ENCODE data around the gene GAA. TPM values are rescaled to one million over a fixed set of nuclear protein-coding genes. Genes with fewer than 3 reads are reported as not detected.
"Not testable (repeated sequence)": the region's sequence is repeated elsewhere in the genome, so short reads cannot be mapped to it uniquely, and the experiment has no call there.

Gene GAA
- total RNA-seq, 1 experiment from 2014 or later = 36.1 TPM

DNA sequence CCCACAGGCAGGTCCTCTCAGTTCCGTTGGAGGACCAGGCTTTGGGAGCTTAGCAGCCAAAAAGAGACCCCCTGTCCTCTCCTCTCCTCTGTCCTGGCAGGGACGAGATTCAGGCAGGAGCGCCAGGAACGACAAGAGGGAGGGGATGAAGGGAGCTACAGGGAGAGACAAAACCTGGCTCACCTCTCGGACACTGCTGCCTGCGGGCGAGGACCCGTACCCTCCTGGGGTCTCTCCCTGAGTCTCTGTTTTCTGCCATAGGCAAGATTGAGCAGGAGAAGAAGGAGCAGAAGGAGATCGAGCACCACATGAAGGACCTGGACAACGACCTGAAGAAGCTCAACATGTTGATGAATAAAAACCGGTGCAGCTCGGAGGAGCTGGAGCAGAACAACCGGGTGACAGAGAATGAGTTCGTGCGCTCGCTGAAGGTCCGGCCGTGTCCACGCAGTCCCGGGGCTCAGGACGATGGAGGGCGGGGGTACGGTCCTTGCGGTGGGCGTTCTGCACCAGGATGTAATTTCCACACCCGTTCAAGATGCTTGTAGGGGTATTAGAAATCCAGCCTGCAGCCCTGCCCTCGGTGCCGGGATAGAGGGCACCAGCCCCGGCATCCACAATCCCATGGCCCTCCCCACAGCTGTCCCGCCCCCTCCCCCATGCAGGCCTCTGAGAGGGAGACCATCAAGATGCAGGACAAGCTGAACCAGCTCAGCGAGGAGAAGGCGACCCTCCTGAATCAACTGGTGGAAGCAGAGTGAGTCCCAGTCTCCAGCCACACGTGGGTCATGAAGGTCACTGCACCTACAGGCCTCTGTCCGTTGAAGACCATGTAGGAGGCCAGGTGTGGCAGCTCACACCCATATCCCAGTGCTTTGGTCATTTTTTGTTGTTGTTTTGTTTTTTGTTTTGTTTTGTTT is 13.8 kb upstream of the GAA start:
- BruUV-seq (replicated peaks) = no TSS peak
- in situ Hi-C loops (cut with HindIII; ENCODE audit: low pct_unique_long_range_greater_than_20kb, low sequenced_read_pairs) (no loop called here), intact Hi-C loops (cut with micrococcal nuclease; ENCODE audit: unreplicated experiment) (no loop called here)
- no peaks in the 10 kb centered on the region for H3K36me3 ChIP-seq (ENCODE audit: control insufficient read depth, insufficient read depth, low read length)
- H3K4me3 ChIP-seq (ENCODE audit: low read depth in 2 of 2, low read length in 2 of 2) = no peak overlapping the region
- ChIA-PET CTCF (interaction anchor here (0.5 kb wide), 1 partner anchor 11 kb away, joined by 5 read pairs; no protein-coding TSS in a partner anchor), POLR2A (interaction anchor here (0.6 kb wide), 1 partner anchor 30 kb away, joined by 5 read pairs; no protein-coding TSS in a partner anchor)
- 0 out of 2 replicates have a peak, but pooled peaks cover 4% of the 10 kb centered on the region for H3K4me1 ChIP-seq (ENCODE audit: control insufficient read depth, insufficient read depth, low read length)
- H3K27ac ChIP-seq (ENCODE audit: low read length) = no peak overlapping the region
- ATAC-seq (no peak), DNase-seq (ENCODE audit: low read depth, low spot score) (no peak)
- TF ChIP-seq, protein P1, sequence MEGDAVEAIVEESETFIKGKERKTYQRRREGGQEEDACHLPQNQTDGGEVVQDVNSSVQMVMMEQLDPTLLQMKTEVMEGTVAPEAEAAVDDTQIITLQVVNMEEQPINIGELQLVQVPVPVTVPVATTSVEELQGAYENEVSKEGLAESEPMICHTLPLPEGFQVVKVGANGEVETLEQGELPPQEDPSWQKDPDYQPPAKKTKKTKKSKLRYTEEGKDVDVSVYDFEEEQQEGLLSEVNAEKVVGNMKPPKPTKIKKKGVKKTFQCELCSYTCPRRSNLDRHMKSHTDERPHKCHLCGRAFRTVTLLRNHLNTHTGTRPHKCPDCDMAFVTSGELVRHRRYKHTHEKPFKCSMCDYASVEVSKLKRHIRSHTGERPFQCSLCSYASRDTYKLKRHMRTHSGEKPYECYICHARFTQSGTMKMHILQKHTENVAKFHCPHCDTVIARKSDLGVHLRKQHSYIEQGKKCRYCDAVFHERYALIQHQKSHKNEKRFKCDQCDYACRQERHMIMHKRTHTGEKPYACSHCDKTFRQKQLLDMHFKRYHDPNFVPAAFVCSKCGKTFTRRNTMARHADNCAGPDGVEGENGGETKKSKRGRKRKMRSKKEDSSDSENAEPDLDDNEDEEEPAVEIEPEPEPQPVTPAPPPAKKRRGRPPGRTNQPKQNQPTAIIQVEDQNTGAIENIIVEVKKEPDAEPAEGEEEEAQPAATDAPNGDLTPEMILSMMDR (IDR thresholded peaks at IDR 0.05) = no peak
- TF ChIP-seq, protein P2, sequence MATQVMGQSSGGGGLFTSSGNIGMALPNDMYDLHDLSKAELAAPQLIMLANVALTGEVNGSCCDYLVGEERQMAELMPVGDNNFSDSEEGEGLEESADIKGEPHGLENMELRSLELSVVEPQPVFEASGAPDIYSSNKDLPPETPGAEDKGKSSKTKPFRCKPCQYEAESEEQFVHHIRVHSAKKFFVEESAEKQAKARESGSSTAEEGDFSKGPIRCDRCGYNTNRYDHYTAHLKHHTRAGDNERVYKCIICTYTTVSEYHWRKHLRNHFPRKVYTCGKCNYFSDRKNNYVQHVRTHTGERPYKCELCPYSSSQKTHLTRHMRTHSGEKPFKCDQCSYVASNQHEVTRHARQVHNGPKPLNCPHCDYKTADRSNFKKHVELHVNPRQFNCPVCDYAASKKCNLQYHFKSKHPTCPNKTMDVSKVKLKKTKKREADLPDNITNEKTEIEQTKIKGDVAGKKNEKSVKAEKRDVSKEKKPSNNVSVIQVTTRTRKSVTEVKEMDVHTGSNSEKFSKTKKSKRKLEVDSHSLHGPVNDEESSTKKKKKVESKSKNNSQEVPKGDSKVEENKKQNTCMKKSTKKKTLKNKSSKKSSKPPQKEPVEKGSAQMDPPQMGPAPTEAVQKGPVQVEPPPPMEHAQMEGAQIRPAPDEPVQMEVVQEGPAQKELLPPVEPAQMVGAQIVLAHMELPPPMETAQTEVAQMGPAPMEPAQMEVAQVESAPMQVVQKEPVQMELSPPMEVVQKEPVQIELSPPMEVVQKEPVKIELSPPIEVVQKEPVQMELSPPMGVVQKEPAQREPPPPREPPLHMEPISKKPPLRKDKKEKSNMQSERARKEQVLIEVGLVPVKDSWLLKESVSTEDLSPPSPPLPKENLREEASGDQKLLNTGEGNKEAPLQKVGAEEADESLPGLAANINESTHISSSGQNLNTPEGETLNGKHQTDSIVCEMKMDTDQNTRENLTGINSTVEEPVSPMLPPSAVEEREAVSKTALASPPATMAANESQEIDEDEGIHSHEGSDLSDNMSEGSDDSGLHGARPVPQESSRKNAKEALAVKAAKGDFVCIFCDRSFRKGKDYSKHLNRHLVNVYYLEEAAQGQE (IDR thresholded peaks at IDR 0.05; ENCODE audit: insufficient read depth in 1 of 2, low read depth in 2 of 2, low read length in 1 of 2) = no peak
- TF ChIP-seq SIN3A (IDR thresholded peaks at IDR 0.05; ENCODE audit: borderline replicate concordance, insufficient read depth, low read depth, low read length) (no peak), TCF7L2 (IDR thresholded peaks at IDR 0.05; ENCODE audit: low read depth, low read length) (no peak), POLR2AphosphoS5 (IDR thresholded peaks at IDR 0.05; ENCODE audit: low read depth, low read length) (no peak)
- H3K9me3 ChIP-seq (ENCODE audit: control insufficient read depth, insufficient read depth, low read depth, low read length) = no peaks in the 10 kb centered on the region
- no peaks in the 10 kb centered on the region for H3K27me3 ChIP-seq (ENCODE audit: control insufficient read depth, insufficient read depth, low read length)

DNA sequence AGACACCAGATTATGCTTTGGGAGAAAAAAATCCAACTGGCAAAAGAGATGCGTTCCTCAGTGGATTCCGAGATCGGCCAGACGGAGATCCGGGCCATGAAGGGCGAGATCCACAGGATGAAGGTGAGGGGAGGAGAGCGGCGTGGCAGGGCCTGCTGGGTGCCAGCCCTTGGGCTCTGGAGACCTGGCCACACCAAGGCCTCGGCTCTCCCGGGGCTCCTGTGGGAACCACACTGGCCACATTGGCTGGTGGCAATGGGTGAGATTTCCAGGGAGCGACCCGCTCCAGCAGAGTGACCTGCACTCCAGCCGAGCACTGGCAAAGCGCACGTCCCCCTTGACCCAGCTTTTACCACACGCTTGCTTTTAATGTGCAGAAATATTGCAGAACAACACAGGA is 11.6 kb upstream of the GAA start:
- no TSS peak for BruUV-seq (replicated peaks)
- Histone ChIP-seq H3K27me3 (ENCODE audit: control insufficient read depth, insufficient read depth, low read length) (no peaks in the 10 kb centered on the region), H3K4me3 (ENCODE audit: low read depth in 2 of 2, low read length in 2 of 2) (no peak overlapping the region), H3K36me3 (ENCODE audit: control insufficient read depth, insufficient read depth, low read length) (no peaks in the 10 kb centered on the region), H3K9me3 (ENCODE audit: control insufficient read depth, insufficient read depth, low read depth, low read length) (no peaks in the 10 kb centered on the region), H3K4me1 (ENCODE audit: control insufficient read depth, insufficient read depth, low read length) (no peaks in the 10 kb centered on the region), H3K27ac (ENCODE audit: low read length) (no peak overlapping the region)
- ATAC-seq (no peak), DNase-seq (ENCODE audit: low read depth, low spot score) (no peak)
- ChIA-PET POLR2A (no interaction called here), CTCF (interaction anchor here (1.3 kb wide), 1 partner anchor 12 kb away, joined by 3 read pairs; the partner anchor contains the start of gene GAA)
- intact Hi-C loops (cut with micrococcal nuclease; ENCODE audit: unreplicated experiment) (no loop called here), in situ Hi-C loops (cut with HindIII; ENCODE audit: low pct_unique_long_range_greater_than_20kb, low sequenced_read_pairs) (no loop called here)
- TF ChIP-seq, protein P1 (IDR thresholded peaks at IDR 0.05) = no peak
- TF ChIP-seq SIN3A (IDR thresholded peaks at IDR 0.05; ENCODE audit: borderline replicate concordance, insufficient read depth, low read depth, low read length) = no peak
- TF ChIP-seq POLR2AphosphoS5 (IDR thresholded peaks at IDR 0.05; ENCODE audit: low read depth, low read length) = no peak
- no peak for TF ChIP-seq TCF7L2 (IDR thresholded peaks at IDR 0.05; ENCODE audit: low read depth, low read length)
- TF ChIP-seq, protein P2 (IDR thresholded peaks at IDR 0.05; ENCODE audit: insufficient read depth in 1 of 2, low read depth in 2 of 2, low read length in 1 of 2) = no peak

DNA sequence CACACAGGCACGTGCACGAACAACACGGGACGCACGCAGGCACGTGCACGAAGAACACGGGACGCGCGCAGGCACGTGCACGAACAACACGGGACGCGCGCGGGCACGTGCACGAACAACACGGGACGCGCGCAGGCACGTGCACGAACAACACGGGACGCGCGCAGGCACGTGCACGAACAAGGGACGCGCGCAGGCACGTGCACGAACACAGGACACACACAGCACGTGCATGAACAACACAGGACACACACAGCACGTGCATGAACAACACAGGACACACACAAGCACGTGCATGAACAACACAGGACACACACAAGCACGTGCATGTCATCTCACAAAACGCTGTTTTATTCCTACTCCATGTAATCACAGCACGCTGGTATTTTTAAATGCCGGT is 11.2 kb upstream of the GAA start:
- CTCF ChIA-PET; ATAC-seq; intact Hi-C loops (cut with micrococcal nuclease; ENCODE audit: unreplicated experiment); H3K27me3 ChIP-seq (ENCODE audit: control insufficient read depth, insufficient read depth, low read length); in situ Hi-C loops (cut with HindIII; ENCODE audit: low pct_unique_long_range_greater_than_20kb, low sequenced_read_pairs); H3K9me3 ChIP-seq (ENCODE audit: control insufficient read depth, insufficient read depth, low read depth, low read length); BruUV-seq (replicated peaks); H3K4me3 ChIP-seq (ENCODE audit: low read depth in 2 of 2, low read length in 2 of 2); H3K27ac ChIP-seq (ENCODE audit: low read length); DNase-seq (ENCODE audit: low read depth, low spot score); POLR2A ChIA-PET; H3K4me1 ChIP-seq (ENCODE audit: control insufficient read depth, insufficient read depth, low read length); H3K36me3 ChIP-seq (ENCODE audit: control insufficient read depth, insufficient read depth, low read length): not testable (repeated sequence)

All from Panc1 (cell line).